GM23338 (cell line): ENCODE data around the gene UBALD1. TPM values are rescaled to one million over a fixed set of nuclear protein-coding genes. Genes with fewer than 3 reads are reported as not detected.

ENCODE experiments used
- ATAC-seq: fragments of 200-7000 bp; cut with Tn5 transposase; 3 replicates; pipeline ENCODE4 v1.9.1; 2020
- DNase-seq: peaks from one replicate; pipeline ENCODE4 v3.0.0-alpha.2; 2015; ENCODE audit warnings: low spot score
- H2AFZ ChIP-seq: fragments of 200-600 bp; sonication (generic); 2 replicates; pipeline ENCODE4 v1.8.0; 2016; ENCODE audit warnings: antibody characterized with exemption, mild to moderate bottlenecking, moderate library complexity
- H3F3A ChIP-seq: fragments of 200-600 bp; sonication (generic); replicated peaks from 2 replicates; pipeline ENCODE4 v1.8.0; 2017; ENCODE audit warnings: antibody characterized with exemption, mixed run types, low read depth
- H3K27ac ChIP-seq: fragments of 200-600 bp; sonication (generic); 2 replicates; pipeline ENCODE4 v1.6.1; 2016; ENCODE audit warnings: low read depth
- H3K27me3 ChIP-seq: fragments of 200-600 bp; sonication (generic); 2 replicates; pipeline ENCODE4 v1.8.0; 2016; ENCODE audit warnings: mild to moderate bottlenecking, mixed run types, moderate library complexity; ENCODE audit not compliant: insufficient read depth
- H3K36me3 ChIP-seq: fragments of 200-600 bp; sonication (generic); 2 replicates; pipeline ENCODE4 v1.8.0; 2016; ENCODE audit warnings: mild to moderate bottlenecking; ENCODE audit not compliant: insufficient read depth
- H3K4me1 ChIP-seq: fragments of 200-600 bp; sonication (generic); 2 replicates; pipeline ENCODE4 v1.8.0; 2016; ENCODE audit warnings: mild to moderate bottlenecking, moderate library complexity; ENCODE audit not compliant: insufficient read depth
- H3K4me2 ChIP-seq: fragments of 200-600 bp; sonication (generic); 2 replicates; pipeline ENCODE4 v1.7.1; 2017; ENCODE audit warnings: mixed run types
- H3K4me3 ChIP-seq: fragments of 200-600 bp; sonication (generic); 2 replicates; pipeline ENCODE4 v1.6.1; 2016; ENCODE audit warnings: mixed run types
- H3K79me2 ChIP-seq: fragments of 200-600 bp; sonication (generic); replicated peaks from 2 replicates; pipeline ENCODE4 v1.8.0; 2017; ENCODE audit warnings: mild to moderate bottlenecking; ENCODE audit not compliant: insufficient read depth
- H3K9me2 ChIP-seq: fragments of 200-600 bp; sonication (generic); 2 replicates; pipeline ENCODE4 v1.8.0; 2017; ENCODE audit not compliant: insufficient read depth
- H4K20me1 ChIP-seq: fragments of 200-600 bp; sonication (generic); replicated peaks from 2 replicates; pipeline ENCODE4 v1.8.0; 2017; ENCODE audit warnings: mild to moderate bottlenecking; ENCODE audit not compliant: insufficient read depth
- H3K27ac Mint-ChIP-seq: 2 replicates; pipeline ENCODE4 v1.8.0; 2020; ENCODE audit warnings: inconsistent platforms, mild to moderate bottlenecking, moderate library complexity, mixed read lengths
- H3K27me3 Mint-ChIP-seq: 3 replicates; pipeline ENCODE4 v1.8.0; 2022; ENCODE audit warnings: low read depth, mild to moderate bottlenecking, moderate library complexity, mixed read lengths, inconsistent platforms; ENCODE audit not compliant: insufficient read depth, poor library complexity
- H3K36me3 Mint-ChIP-seq: 3 replicates; pipeline ENCODE4 v1.8.0; 2021; ENCODE audit warnings: low read depth, mild to moderate bottlenecking, inconsistent platforms, moderate library complexity, mixed read lengths
- H3K4me1 Mint-ChIP-seq: 3 replicates; pipeline ENCODE4 v1.8.0; 2020; ENCODE audit warnings: mild to moderate bottlenecking, inconsistent platforms, mixed read lengths
- H3K4me3 Mint-ChIP-seq: 3 replicates; pipeline ENCODE4 v1.8.0; 2021; ENCODE audit warnings: moderate library complexity, mild to moderate bottlenecking, inconsistent platforms, mixed read lengths
- H3K9me3 Mint-ChIP-seq: 3 replicates; pipeline ENCODE4 v1.8.0; 2020; ENCODE audit warnings: moderate library complexity, mild to moderate bottlenecking, inconsistent platforms, mixed read lengths
- CREB1 ChIP-seq: fragments of 250-450 bp; sonication (Bioruptor Pico); IDR thresholded peaks from 2 replicates; pipeline ENCODE4 v1.5.0; 2020; ENCODE audit warnings: low read depth, mild to moderate bottlenecking, moderate library complexity
- EZH2 ChIP-seq: fragments of 200-600 bp; sonication (generic); IDR thresholded peaks from one replicate; pipeline ENCODE4 v1.8.0; 2017; ENCODE audit warnings: antibody characterized with exemption, mild to moderate bottlenecking, low read depth; ENCODE audit not compliant: unreplicated experiment
- EZH2phosphoT487 ChIP-seq: fragments of 200-600 bp; sonication (generic); IDR thresholded peaks from one replicate; pipeline ENCODE4 v1.8.1; 2018; ENCODE audit warnings: antibody characterized with exemption; ENCODE audit not compliant: unreplicated experiment
- JUNB ChIP-seq: IDR thresholded peaks from one replicate; pipeline ENCODE4 v1.6.1; 2016; ENCODE audit warnings: antibody characterized with exemption; ENCODE audit not compliant: unreplicated experiment
- POLR2AphosphoS5 ChIP-seq: IDR thresholded peaks from 2 replicates; pipeline ENCODE4 v1.6.1; 2016; ENCODE audit warnings: antibody characterized with exemption, low read depth
- STAT1 ChIP-seq: IDR thresholded peaks from one replicate; pipeline ENCODE4 v1.6.1; 2016; ENCODE audit warnings: antibody characterized with exemption; ENCODE audit not compliant: unreplicated experiment
- ZNF114 ChIP-seq: fragments of 250-450 bp; sonication (Bioruptor Pico); IDR thresholded peaks from 2 replicates; pipeline ENCODE4 v1.5.0; 2020; ENCODE audit warnings: mild to moderate bottlenecking, moderate library complexity
- ZNF331 ChIP-seq: fragments of 250-450 bp; sonication (Bioruptor Pico); IDR thresholded peaks from 2 replicates; pipeline ENCODE4 v1.5.0; 2020; ENCODE audit warnings: low read depth, mild to moderate bottlenecking, moderate library complexity
- polyA plus RNA-seq: library from polyadenylated mRNA; unstranded; fragments of >200 nt; fragmentation: Nextera tagmentation; extraction: Ambion mirVana; gene quantifications from 2 replicates; pipeline ENCODE4 v1.2.1, GENCODE V29; 2016
- total RNA-seq: library from RNA; depleted of rRNA; stranded (reverse); fragments of >200 nt; shearing (Covaris generic); gene quantifications from 2 replicates; pipeline ENCODE4 v1.2.3, GENCODE V29; 2014
- TF ChIP-seq, protein P1 (sequence below): fragments of 250-450 bp; sonication (Bioruptor Pico); IDR thresholded peaks from 2 replicates; pipeline ENCODE4 v1.5.0; 2020; ENCODE audit warnings: mild to moderate bottlenecking, moderate library complexity
- TF ChIP-seq, protein P2 (sequence below), 2 experiments: fragments of 200-600 bp in 1 of 2; sonication (generic) in 1 of 2; conservative IDR thresholded peaks; 2 replicates each; pipeline versions ENCODE4 v1.5.1 to v1.6.1; 2016 to 2017; ENCODE audit warnings: antibody characterized with exemption in 2 of 2, low read depth in 2 of 2, mild to moderate bottlenecking in 2 of 2, moderate library complexity in 1 of 2

UBALD1 gene
- total and polyA plus RNA-seq, 2 experiments from 2014 or later = 20.7 to 32.8 TPM

DNA sequence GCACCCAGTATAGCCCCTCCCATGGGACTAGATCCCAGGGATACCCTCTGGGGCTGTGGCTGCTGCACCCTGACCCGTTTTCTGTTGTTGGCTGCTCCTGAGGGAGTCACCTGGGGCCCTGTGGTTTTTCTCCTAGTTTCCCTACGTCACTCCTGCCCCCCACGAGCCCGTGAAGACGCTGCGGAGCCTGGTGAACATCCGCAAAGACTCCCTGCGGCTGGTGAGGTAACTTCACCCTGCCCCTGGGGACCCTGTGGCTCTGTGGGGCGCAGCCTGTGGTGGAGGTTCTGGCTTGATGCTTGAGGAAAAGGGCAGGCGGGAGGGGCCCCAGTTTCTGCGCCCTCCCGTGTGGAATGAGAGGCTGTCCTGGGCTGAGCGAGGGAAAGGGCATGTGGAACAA lies 37.1 kb upstream of the UBALD1 start:
- Mint-ChIP-seq H3K9me3 (peaks cover 4% of the 10 kb centered on the region; the same call in 2 of the 3 replicates), H3K4me1 (no peaks in the 10 kb centered on the region), H3K27me3 (peaks cover 6% of the 10 kb centered on the region), H3K27ac (no peak overlapping the region), H3K36me3 (peaks cover 38% of the 10 kb centered on the region), H3K4me3 (no peak overlapping the region)
- peaks cover 5% of the 10 kb centered on the region; the same call in 1 of the 2 replicates for H3K79me2 ChIP-seq
- H3K9me2 ChIP-seq = no peaks in the 10 kb centered on the region
- H2AFZ ChIP-seq = no peak overlapping the region
- no peaks in the 10 kb centered on the region for H3K27me3 ChIP-seq
- no peak for TF ChIP-seq CREB1 (CRISPR knock-in tag)
- TF ChIP-seq EZH2phosphoT487 = no peak
- no peak for TF ChIP-seq ZNF114
- TF ChIP-seq POLR2AphosphoS5 = no peak
- no peak for TF ChIP-seq ZNF331
- TF ChIP-seq JUNB = no peak
- TF ChIP-seq STAT1 = no peak
- TF ChIP-seq, protein P1, sequence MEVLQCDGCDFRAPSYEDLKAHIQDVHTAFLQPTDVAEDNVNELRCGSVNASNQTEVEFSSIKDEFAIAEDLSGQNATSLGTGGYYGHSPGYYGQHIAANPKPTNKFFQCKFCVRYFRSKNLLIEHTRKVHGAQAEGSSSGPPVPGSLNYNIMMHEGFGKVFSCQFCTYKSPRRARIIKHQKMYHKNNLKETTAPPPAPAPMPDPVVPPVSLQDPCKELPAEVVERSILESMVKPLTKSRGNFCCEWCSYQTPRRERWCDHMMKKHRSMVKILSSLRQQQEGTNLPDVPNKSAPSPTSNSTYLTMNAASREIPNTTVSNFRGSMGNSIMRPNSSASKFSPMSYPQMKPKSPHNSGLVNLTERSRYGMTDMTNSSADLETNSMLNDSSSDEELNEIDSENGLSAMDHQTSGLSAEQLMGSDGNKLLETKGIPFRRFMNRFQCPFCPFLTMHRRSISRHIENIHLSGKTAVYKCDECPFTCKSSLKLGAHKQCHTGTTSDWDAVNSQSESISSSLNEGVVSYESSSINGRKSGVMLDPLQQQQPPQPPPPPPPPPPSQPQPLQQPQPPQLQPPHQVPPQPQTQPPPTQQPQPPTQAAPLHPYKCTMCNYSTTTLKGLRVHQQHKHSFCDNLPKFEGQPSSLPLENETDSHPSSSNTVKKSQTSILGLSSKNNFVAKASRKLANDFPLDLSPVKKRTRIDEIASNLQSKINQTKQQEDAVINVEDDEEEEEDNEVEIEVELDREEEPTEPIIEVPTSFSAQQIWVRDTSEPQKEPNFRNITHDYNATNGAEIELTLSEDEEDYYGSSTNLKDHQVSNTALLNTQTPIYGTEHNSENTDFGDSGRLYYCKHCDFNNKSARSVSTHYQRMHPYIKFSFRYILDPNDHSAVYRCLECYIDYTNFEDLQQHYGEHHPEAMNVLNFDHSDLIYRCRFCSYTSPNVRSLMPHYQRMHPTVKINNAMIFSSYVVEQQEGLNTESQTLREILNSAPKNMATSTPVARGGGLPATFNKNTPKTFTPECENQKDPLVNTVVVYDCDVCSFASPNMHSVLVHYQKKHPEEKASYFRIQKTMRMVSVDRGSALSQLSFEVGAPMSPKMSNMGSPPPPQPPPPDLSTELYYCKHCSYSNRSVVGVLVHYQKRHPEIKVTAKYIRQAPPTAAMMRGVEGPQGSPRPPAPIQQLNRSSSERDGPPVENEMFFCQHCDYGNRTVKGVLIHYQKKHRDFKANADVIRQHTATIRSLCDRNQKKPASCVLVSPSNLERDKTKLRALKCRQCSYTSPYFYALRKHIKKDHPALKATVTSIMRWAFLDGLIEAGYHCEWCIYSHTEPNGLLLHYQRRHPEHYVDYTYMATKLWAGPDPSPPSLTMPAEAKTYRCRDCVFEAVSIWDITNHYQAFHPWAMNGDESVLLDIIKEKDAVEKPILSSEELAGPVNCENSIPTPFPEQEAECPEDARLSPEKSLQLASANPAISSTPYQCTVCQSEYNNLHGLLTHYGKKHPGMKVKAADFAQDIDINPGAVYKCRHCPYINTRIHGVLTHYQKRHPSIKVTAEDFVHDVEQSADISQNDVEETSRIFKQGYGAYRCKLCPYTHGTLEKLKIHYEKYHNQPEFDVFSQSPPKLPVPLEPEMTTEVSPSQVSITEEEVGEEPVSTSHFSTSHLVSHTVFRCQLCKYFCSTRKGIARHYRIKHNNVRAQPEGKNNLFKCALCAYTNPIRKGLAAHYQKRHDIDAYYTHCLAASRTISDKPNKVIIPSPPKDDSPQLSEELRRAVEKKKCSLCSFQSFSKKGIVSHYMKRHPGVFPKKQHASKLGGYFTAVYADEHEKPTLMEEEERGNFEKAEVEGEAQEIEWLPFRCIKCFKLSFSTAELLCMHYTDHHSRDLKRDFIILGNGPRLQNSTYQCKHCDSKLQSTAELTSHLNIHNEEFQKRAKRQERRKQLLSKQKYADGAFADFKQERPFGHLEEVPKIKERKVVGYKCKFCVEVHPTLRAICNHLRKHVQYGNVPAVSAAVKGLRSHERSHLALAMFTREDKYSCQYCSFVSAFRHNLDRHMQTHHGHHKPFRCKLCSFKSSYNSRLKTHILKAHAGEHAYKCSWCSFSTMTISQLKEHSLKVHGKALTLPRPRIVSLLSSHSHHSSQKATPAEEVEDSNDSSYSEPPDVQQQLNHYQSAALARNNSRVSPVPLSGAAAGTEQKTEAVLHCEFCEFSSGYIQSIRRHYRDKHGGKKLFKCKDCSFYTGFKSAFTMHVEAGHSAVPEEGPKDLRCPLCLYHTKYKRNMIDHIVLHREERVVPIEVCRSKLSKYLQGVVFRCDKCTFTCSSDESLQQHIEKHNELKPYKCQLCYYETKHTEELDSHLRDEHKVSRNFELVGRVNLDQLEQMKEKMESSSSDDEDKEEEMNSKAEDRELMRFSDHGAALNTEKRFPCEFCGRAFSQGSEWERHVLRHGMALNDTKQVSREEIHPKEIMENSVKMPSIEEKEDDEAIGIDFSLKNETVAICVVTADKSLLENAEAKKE (CRISPR knock-in tag) = no peak
- TF ChIP-seq EZH2 = no peak
- TF ChIP-seq, protein P2, sequence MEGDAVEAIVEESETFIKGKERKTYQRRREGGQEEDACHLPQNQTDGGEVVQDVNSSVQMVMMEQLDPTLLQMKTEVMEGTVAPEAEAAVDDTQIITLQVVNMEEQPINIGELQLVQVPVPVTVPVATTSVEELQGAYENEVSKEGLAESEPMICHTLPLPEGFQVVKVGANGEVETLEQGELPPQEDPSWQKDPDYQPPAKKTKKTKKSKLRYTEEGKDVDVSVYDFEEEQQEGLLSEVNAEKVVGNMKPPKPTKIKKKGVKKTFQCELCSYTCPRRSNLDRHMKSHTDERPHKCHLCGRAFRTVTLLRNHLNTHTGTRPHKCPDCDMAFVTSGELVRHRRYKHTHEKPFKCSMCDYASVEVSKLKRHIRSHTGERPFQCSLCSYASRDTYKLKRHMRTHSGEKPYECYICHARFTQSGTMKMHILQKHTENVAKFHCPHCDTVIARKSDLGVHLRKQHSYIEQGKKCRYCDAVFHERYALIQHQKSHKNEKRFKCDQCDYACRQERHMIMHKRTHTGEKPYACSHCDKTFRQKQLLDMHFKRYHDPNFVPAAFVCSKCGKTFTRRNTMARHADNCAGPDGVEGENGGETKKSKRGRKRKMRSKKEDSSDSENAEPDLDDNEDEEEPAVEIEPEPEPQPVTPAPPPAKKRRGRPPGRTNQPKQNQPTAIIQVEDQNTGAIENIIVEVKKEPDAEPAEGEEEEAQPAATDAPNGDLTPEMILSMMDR (conservative IDR thresholded peaks at IDR 0.05; ENCODE audit: low read depth in 2 of 2) = no peak
- no peak for DNase-seq
- 0 out of 2 replicates have a peak, but pooled peaks cover 5% of the 10 kb centered on the region for H4K20me1 ChIP-seq
- no peaks in the 10 kb centered on the region for H3K36me3 ChIP-seq
- no peaks in the 10 kb centered on the region for H3K4me1 ChIP-seq
- no peak overlapping the region for H3K4me2 ChIP-seq
- no peak overlapping the region for H3K4me3 ChIP-seq
- ATAC-seq = no peak
- no peaks in the 10 kb centered on the region for H3F3A ChIP-seq
- peak overlapping the region; percentile 50; the same call in 1 of the 2 replicates for H3K27ac ChIP-seq
